Lung (tissue), 12 donors: ENCODE results near the gene SYNPR. TPM values are rescaled to one million over a fixed set of nuclear protein-coding genes. Genes with fewer than 3 reads are reported as not detected.

Experiments used
- ATAC-seq: fragments of 200-7000 bp; cut with Tn5 transposase; one replicate; pipeline ENCODE4 v1.9.1; 2020; ENCODE audit warnings: moderate number of reproducible peaks; ENCODE audit not compliant: insufficient read depth, low FRiP score
- DNase-seq, 3 donors: peaks; one replicate each; pipeline ENCODE4 v3.0.0-alpha.2; 2013 to 2017
- H3K27ac ChIP-seq, 2 donors: one replicate each; pipeline ENCODE4 v1.5.1; 2013; ENCODE audit warnings: mild to moderate bottlenecking in 2 of 2, moderate library complexity in 2 of 2, control low read depth in 1 of 2, inconsistent platforms in 1 of 2, low read depth in 1 of 2, low read length in 1 of 2
- H3K27me3 ChIP-seq, 3 donors: one replicate each; pipeline ENCODE4 v1.5.1; 2013; ENCODE audit warnings: low read length in 2 of 3; ENCODE audit not compliant: control insufficient read depth in 3 of 3, insufficient read depth in 3 of 3
- H3K36me3 ChIP-seq, 4 donors: one replicate each; pipeline ENCODE4 v1.5.1; 2013; ENCODE audit warnings: low read length in 4 of 4, mild to moderate bottlenecking in 1 of 4, moderate library complexity in 1 of 4; ENCODE audit not compliant: control insufficient read depth in 4 of 4, insufficient read depth in 4 of 4
- H3K4me1 ChIP-seq, 5 donors: one replicate each; pipeline ENCODE4 v1.5.1; 2013; ENCODE audit warnings: low read length in 5 of 5, mild to moderate bottlenecking in 2 of 5, moderate library complexity in 1 of 5; ENCODE audit not compliant: control insufficient read depth in 5 of 5, insufficient read depth in 5 of 5
- H3K4me3 ChIP-seq: one replicate; pipeline ENCODE4 v1.5.1; 2013; ENCODE audit warnings: mild to moderate bottlenecking, control low read depth, moderate library complexity
- H3K9ac ChIP-seq, 2 donors: one replicate each; pipeline ENCODE4 v1.5.1; 2013; ENCODE audit warnings: low read length in 2 of 2, control low read depth in 1 of 2; ENCODE audit not compliant: insufficient read depth in 1 of 2
- H3K9me3 ChIP-seq, 4 donors: one replicate each; pipeline ENCODE4 v1.5.1; 2013; ENCODE audit warnings: low read length in 3 of 4, mild to moderate bottlenecking in 1 of 4, moderate library complexity in 1 of 4; ENCODE audit not compliant: control insufficient read depth in 4 of 4, insufficient read depth in 3 of 4
- CTCF ChIP-seq: IDR thresholded peaks from 2 replicates; pipeline ENCODE4 v1.5.1; 2012; ENCODE audit warnings: mild to moderate bottlenecking; ENCODE audit errors: control extremely low read depth, extremely low read depth
- WGBS, 2 donors: extraction: QIAGEN DNeasy Blood & Tissue Kit; methylation state at CpG; one replicate each; pipeline ENCODE4 v1.1.7; 2013; 5-methylcytosine and 5-hydroxymethylcytosine counted together
- polyA plus RNA-seq, 2 donors: library from polyadenylated mRNA; stranded (reverse); fragments of 200-250 nt; gene quantifications; one replicate each; pipeline ENCODE4 v1.2.1, GENCODE V29; 2013
- total RNA-seq, 2 donors: library from RNA; depleted of rRNA in 1 of 2; stranded (reverse); fragments of >200 nt in 1 of 2; gene quantifications; one replicate each; pipeline ENCODE4 v1.2.1, GENCODE V29; 2014 to 2021
- donor health status: control.
- donor health status: control.
- donor health status: Bipolar disorder and iron deficiency.
- donor health status: healthy.
- donor health status: DM: yes; HTN: yes; CAD: no.

SYNPR gene
- total and polyA plus RNA-seq, 4 donors: 0.43 TPM; not detected in 3

GRCh38 chr3:63231643-63232042 is 46.5 kb upstream of the SYNPR start:
- Histone ChIP-seq H3K4me1 (no peaks in the 10 kb centered on the region), H3K9me3 (no peaks in the 10 kb centered on the region), H3K36me3 (no peaks in the 10 kb centered on the region), H3K27me3 (no peaks in the 10 kb centered on the region), H3K4me3 (no peak overlapping the region), H3K27ac (no peak overlapping the region), H3K9ac (no peak overlapping the region)
- DNase-seq: peak in 1 of 3 donors; percentile 9
- 80 to 81% methylated on average over 2 of the region's 2 CpGs for WGBS, 2 donors
- ATAC-seq: no peak
- no peak for TF ChIP-seq CTCF

DNA sequence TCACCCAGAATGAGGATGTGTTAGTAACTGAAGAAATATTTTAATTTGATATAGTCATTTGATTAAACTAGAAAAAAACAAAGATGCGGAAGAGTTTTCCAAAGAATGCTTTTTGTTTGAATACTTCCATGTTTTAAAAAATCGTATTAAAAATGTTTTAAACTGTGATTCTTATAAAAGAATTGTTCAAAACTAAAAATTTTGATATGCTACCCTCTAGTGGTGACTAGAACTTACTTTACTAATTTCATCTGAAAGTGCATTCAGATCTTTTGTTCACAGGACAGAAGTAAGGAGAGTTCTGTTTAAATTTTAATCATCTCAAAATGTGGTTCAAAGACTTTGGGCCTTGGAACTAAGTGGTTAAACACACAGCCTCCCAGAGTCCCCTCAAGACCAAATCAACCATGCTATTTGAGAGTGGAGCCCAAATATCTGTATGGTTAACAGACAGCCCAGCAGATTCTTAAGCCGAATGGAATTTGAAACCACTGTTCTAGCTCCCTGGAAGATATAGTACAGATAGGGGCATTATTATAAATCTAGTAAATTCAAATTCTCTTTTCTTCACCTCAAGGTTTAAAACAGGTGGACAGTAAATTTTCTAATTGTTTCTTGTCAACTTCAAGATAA is 45.2 kb upstream of the SYNPR start:
- no peak overlapping the region for H3K4me3 ChIP-seq
- no peaks in the 10 kb centered on the region for H3K36me3 ChIP-seq
- H3K27ac ChIP-seq: no peak overlapping the region
- ATAC-seq (no peak), DNase-seq (peak in 1 of 3 donors; percentile 19)
- no peaks in the 10 kb centered on the region for H3K9me3 ChIP-seq
- TF ChIP-seq CTCF: no peak
- 63 to 66% methylated on average over 3 of the region's 3 CpGs for WGBS, 2 donors
- no peaks in the 10 kb centered on the region for H3K27me3 ChIP-seq
- H3K4me1 ChIP-seq: no peaks in the 10 kb centered on the region
- no peak overlapping the region for H3K9ac ChIP-seq

GRCh38 chr3:63240381-63240902 is 37.7 kb upstream of the SYNPR start:
- ATAC-seq (no peak), DNase-seq (no peak)
- H3K4me1 ChIP-seq: no peaks in the 10 kb centered on the region
- no peak overlapping the region for H3K9ac ChIP-seq
- H3K27me3 ChIP-seq: peaks cover 0 to 2% (median 0%) of the 10 kb centered on the region in 3 donors
- whole genome bisulfite sequencing, 2 donors: 61 to 72% methylated on average over 5 of the region's 5 CpGs
- TF ChIP-seq CTCF: no peak
- H3K4me3 ChIP-seq: no peak overlapping the region
- H3K36me3 ChIP-seq: no peaks in the 10 kb centered on the region
- H3K27ac ChIP-seq: no peak overlapping the region
- H3K9me3 ChIP-seq: no peaks in the 10 kb centered on the region

- Histone ChIP-seq H3K36me3 (no peaks in the 10 kb centered on the region), H3K27me3 (peaks cover 0 to 2% (median 0%) of the 10 kb centered on the region in 3 donors), H3K9me3 (no peaks in the 10 kb centered on the region), H3K4me1 (no peaks in the 10 kb centered on the region), H3K27ac (no peak overlapping the region), H3K4me3 (no peak overlapping the region), H3K9ac (no peak overlapping the region)
- DNase-seq: no peak
- no peak for ATAC-seq
- whole genome bisulfite sequencing, 2 donors: 74 to 82% methylated on average over 2 of the region's 2 CpGs
- TF ChIP-seq CTCF: no peak
Observed at GRCh38 chr3:63242124-63242523, 36.0 kb upstream of the SYNPR start.
